ENCODE data around the gene ARV1. TPM values are rescaled to one million over a fixed set of nuclear protein-coding genes. Genes with fewer than 3 reads are reported as not detected.

The ARV1 gene
- total and polyA plus RNA-seq, 12 donors: 19.8 to 60.3 (median 26.5) TPM

- peaks cover 0 to 3% (median 0%) of the 10 kb centered on the region in 9 donors for H3K4me1 ChIP-seq
- DNase-seq (no peak), ATAC-seq (no peak)
- H3K27me3 ChIP-seq: no peaks in the 10 kb centered on the region
- no peak for TF ChIP-seq CTCF (IDR thresholded peaks at IDR 0.05)
- H3K9me3 ChIP-seq: no peaks in the 10 kb centered on the region
- 97% methylated on average over 6 of the region's 6 CpGs for WGBS, 2 donors
- intact Hi-C loops (cut with DNase I): loop anchor here in 1 of 10 donors (10.0 kb wide), 1 partner anchor 181 kb away; no protein-coding TSS in a partner anchor
- no peak overlapping the region for H3K4me3 ChIP-seq
- H3K27ac ChIP-seq: no peak overlapping the region
- peaks cover 0 to 66% (median 6%) of the 10 kb centered on the region in 9 donors for H3K36me3 ChIP-seq
These were observed 6.8 kb downstream of the ARV1 start for GRCh38 chr1:230985711-230986110.

DNA sequence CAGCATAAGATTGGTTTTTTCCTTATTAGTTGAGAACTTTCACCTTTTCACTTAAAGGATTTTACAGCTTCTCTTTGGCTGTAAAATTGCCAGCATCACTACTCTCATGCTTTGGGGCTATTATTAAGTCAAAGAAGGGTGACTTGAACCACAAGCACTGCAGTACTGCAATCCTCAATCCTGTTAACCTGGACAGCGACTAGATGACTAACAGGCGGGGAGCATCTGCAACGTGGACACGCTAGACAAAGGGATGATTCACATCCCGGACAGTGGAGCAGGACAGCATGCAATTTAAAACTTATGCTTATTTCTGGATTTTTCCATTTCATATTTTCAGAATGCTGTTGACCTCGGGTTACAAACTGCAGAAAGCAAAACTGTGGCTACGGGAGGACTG lies 8.1 kb downstream of the ARV1 start:
- DNase-seq (no peak), ATAC-seq (no peak)
- no peak overlapping the region for H3K4me3 ChIP-seq
- 84 to 90% methylated on average over 7 of the region's 7 CpGs for WGBS, 2 donors
- intact Hi-C loops (cut with DNase I): loop anchor here in 1 of 10 donors (10.0 kb wide), 1 partner anchor 182 kb away; no protein-coding TSS in a partner anchor
- TF ChIP-seq CTCF (IDR thresholded peaks at IDR 0.05): no peak
- H3K27ac ChIP-seq: no peak overlapping the region
- H3K27me3 ChIP-seq: no peaks in the 10 kb centered on the region
- H3K9me3 ChIP-seq: no peaks in the 10 kb centered on the region
- peaks cover 0 to 66% (median 16%) of the 10 kb centered on the region in 9 donors for H3K36me3 ChIP-seq
- H3K4me1 ChIP-seq: peaks cover 0 to 10% (median 0%) of the 10 kb centered on the region in 9 donors

- intact Hi-C loops (cut with DNase I): loop anchor here in 1 of 10 donors (10.0 kb wide), 1 partner anchor 183 kb away; no protein-coding TSS in a partner anchor
- H3K27ac ChIP-seq: no peak overlapping the region
- DNase-seq (no peak), ATAC-seq (no peak)
- 96 to 99% methylated on average over 3 of the region's 3 CpGs for WGBS, 2 donors
- peaks cover 0 to 66% (median 21%) of the 10 kb centered on the region in 9 donors for H3K36me3 ChIP-seq
- H3K4me3 ChIP-seq: no peak overlapping the region
- no peaks in the 10 kb centered on the region for H3K9me3 ChIP-seq
- no peaks in the 10 kb centered on the region for H3K27me3 ChIP-seq
- no peak for TF ChIP-seq CTCF (IDR thresholded peaks at IDR 0.05)
- H3K4me1 ChIP-seq: peaks cover 0 to 10% (median 0%) of the 10 kb centered on the region in 9 donors
These were observed 8.6 kb downstream of the ARV1 start for GRCh38 chr1:230987448-230987847.

- no peaks in the 10 kb centered on the region for H3K9me3 ChIP-seq
- TF ChIP-seq CTCF (IDR thresholded peaks at IDR 0.05): no peak
- DNase-seq: no peak
- H3K4me1 ChIP-seq: peaks cover 0 to 10% (median 0%) of the 10 kb centered on the region in 9 donors
- no peak overlapping the region for H3K27ac ChIP-seq
- H3K27me3 ChIP-seq: no peaks in the 10 kb centered on the region
- WGBS, 2 donors: 68 to 75% methylated on average over 7 of the region's 7 CpGs
- H3K4me3 ChIP-seq: no peak overlapping the region
- intact Hi-C loops (cut with DNase I): no loop called here
- no peak for ATAC-seq
- peaks cover 0 to 87% (median 45%) of the 10 kb centered on the region in 9 donors for H3K36me3 ChIP-seq
These were observed 13.3 kb downstream of the ARV1 start for GRCh38 chr1:230992100-230992774.
